ENCODE results near the gene NEIL1. TPM values are rescaled to one million over a fixed set of nuclear protein-coding genes. Genes with fewer than 3 reads are reported as not detected.

NEIL1 gene
- total and polyA plus RNA-seq, 10 of the 15 experiments (the other 5 are each of a cell fraction or from before 2014, with no cell fraction given), result 0.10 to 2.3 (median 0.66) TPM

DNA sequence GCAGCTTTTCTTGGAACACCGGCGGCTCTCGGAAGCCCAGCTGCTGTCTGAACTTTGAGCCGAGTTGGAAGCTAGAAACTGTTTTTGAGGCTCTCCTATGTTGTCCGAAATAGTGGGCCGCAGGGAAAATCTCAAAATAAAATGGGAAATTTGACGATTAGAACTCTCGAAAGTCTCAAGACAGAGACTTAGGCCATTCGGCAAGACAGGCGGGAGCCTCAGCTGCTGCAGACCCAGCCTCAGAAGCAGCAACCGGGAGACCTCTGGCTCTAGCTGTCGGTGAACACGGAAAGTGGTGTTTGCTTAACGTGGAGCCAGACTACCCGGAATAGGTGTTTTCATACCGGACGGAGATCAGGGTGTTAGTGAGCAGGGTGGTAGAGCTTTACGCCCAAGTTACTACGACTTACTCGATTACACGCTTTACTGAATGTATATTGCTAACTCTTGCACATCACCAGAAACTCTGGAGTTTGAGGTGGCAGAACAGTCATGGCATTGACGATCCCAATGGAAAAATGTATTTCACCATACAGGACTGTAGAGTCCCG lies 21.9 kb downstream of the NEIL1 start (continued):
- TF ChIP-seq, protein P1, sequence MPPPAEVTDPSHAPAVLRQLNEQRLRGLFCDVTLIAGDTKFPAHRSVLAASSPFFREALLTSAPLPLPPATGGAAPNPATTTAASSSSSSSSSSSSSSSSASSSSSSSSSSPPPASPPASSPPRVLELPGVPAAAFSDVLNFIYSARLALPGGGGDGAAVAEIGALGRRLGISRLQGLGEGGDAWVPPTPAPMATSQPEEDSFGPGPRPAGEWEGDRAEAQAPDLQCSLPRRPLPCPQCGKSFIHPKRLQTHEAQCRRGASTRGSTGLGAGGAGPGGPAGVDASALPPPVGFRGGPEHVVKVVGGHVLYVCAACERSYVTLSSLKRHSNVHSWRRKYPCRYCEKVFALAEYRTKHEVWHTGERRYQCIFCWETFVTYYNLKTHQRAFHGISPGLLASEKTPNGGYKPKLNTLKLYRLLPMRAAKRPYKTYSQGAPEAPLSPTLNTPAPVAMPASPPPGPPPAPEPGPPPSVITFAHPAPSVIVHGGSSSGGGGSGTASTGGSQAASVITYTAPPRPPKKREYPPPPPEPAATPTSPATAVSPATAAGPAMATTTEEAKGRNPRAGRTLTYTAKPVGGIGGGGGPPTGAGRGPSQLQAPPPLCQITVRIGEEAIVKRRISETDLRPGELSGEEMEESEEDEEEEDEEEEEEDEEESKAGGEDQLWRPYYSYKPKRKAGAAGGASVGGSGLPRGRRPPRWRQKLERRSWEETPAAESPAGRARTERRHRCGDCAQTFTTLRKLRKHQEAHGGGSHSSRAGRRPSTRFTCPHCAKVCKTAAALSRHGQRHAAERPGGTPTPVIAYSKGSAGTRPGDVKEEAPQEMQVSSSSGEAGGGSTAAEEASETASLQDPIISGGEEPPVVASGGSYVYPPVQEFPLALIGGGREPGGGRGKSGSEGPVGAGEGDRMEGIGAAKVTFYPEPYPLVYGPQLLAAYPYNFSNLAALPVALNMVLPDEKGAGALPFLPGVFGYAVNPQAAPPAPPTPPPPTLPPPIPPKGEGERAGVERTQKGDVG (CRISPR knock-in tag; IDR thresholded peaks at IDR 0.05), result no peak
- TF ChIP-seq, protein P2, sequence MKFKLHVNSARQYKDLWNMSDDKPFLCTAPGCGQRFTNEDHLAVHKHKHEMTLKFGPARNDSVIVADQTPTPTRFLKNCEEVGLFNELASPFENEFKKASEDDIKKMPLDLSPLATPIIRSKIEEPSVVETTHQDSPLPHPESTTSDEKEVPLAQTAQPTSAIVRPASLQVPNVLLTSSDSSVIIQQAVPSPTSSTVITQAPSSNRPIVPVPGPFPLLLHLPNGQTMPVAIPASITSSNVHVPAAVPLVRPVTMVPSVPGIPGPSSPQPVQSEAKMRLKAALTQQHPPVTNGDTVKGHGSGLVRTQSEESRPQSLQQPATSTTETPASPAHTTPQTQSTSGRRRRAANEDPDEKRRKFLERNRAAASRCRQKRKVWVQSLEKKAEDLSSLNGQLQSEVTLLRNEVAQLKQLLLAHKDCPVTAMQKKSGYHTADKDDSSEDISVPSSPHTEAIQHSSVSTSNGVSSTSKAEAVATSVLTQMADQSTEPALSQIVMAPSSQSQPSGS (IDR thresholded peaks at IDR 0.05; ENCODE audit: low read length), result peak; percentile 61; the same call in 1 of the 2 replicates
- TF ChIP-seq RCOR1 (conservative IDR thresholded peaks at IDR 0.05; ENCODE audit: low read depth, low read length) (peak; percentile 93; the same call in 1 of the 2 replicates), PML (IDR thresholded peaks at IDR 0.05; ENCODE audit: low read length) (0 out of 2 replicates have a peak, but pooled peaks have one; percentile 16), PAX5 (IDR thresholded peaks at IDR 0.05; ENCODE audit: borderline replicate concordance, low read depth, low read length) (no peak), CBX3 (IDR thresholded peaks at IDR 0.05; ENCODE audit: borderline replicate concordance, low read depth) (no peak), TCF3 (IDR thresholded peaks at IDR 0.05; ENCODE audit: borderline replicate concordance, insufficient read depth, low read depth, low read length) (0 out of 2 replicates have a peak, but pooled peaks have one; percentile 1), ZSCAN29 (IDR thresholded peaks at IDR 0.05) (no peak), TAF1 (IDR thresholded peaks at IDR 0.05; ENCODE audit: borderline replicate concordance, low read depth, low read length) (no peak), MYB (IDR thresholded peaks at IDR 0.05; ENCODE audit: borderline replicate concordance, low read depth, low read length) (no peak), NBN (IDR thresholded peaks at IDR 0.05) (no peak), ZNF217 (IDR thresholded peaks at IDR 0.05) (no peak), ESRRA (IDR thresholded peaks at IDR 0.05; ENCODE audit: low read length) (no peak), WRNIP1 (IDR thresholded peaks at IDR 0.05; ENCODE audit: borderline replicate concordance, low read depth, low read length) (0 out of 2 replicates have a peak, but pooled peaks have one; percentile 2), ZNF274 (IDR thresholded peaks at IDR 0.05; ENCODE audit: insufficient read depth, insufficient read length) (no peak), ZNF207 (IDR thresholded peaks at IDR 0.05; ENCODE audit: borderline replicate concordance) (0 out of 2 replicates have a peak, but pooled peaks have one; percentile 20), STAT3 (IDR thresholded peaks at IDR 0.05; ENCODE audit: low read depth, low read length) (0 out of 2 replicates have a peak, but pooled peaks have one; percentile 50)
- TF ChIP-seq, protein P3, sequence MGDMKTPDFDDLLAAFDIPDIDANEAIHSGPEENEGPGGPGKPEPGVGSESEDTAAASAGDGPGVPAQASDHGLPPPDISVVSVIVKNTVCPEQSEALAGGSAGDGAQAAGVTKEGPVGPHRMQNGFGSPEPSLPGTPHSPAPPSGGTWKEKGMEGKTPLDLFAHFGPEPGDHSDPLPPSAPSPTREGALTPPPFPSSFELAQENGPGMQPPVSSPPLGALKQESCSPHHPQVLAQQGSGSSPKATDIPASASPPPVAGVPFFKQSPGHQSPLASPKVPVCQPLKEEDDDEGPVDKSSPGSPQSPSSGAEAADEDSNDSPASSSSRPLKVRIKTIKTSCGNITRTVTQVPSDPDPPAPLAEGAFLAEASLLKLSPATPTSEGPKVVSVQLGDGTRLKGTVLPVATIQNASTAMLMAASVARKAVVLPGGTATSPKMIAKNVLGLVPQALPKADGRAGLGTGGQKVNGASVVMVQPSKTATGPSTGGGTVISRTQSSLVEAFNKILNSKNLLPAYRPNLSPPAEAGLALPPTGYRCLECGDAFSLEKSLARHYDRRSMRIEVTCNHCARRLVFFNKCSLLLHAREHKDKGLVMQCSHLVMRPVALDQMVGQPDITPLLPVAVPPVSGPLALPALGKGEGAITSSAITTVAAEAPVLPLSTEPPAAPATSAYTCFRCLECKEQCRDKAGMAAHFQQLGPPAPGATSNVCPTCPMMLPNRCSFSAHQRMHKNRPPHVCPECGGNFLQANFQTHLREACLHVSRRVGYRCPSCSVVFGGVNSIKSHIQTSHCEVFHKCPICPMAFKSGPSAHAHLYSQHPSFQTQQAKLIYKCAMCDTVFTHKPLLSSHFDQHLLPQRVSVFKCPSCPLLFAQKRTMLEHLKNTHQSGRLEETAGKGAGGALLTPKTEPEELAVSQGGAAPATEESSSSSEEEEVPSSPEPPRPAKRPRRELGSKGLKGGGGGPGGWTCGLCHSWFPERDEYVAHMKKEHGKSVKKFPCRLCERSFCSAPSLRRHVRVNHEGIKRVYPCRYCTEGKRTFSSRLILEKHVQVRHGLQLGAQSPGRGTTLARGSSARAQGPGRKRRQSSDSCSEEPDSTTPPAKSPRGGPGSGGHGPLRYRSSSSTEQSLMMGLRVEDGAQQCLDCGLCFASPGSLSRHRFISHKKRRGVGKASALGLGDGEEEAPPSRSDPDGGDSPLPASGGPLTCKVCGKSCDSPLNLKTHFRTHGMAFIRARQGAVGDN (IDR thresholded peaks at IDR 0.05), result no peak
- TF ChIP-seq, protein P4, sequence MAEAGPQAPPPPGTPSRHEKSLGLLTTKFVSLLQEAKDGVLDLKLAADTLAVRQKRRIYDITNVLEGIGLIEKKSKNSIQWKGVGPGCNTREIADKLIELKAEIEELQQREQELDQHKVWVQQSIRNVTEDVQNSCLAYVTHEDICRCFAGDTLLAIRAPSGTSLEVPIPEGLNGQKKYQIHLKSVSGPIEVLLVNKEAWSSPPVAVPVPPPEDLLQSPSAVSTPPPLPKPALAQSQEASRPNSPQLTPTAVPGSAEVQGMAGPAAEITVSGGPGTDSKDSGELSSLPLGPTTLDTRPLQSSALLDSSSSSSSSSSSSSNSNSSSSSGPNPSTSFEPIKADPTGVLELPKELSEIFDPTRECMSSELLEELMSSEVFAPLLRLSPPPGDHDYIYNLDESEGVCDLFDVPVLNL (IDR thresholded peaks at IDR 0.05; ENCODE audit: low read depth, low read length), result no peak
- TF ChIP-seq, protein P5, sequence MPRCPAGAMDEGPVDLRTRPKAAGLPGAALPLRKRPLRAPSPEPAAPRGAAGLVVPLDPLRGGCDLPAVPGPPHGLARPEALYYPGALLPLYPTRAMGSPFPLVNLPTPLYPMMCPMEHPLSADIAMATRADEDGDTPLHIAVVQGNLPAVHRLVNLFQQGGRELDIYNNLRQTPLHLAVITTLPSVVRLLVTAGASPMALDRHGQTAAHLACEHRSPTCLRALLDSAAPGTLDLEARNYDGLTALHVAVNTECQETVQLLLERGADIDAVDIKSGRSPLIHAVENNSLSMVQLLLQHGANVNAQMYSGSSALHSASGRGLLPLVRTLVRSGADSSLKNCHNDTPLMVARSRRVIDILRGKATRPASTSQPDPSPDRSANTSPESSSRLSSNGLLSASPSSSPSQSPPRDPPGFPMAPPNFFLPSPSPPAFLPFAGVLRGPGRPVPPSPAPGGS (IDR thresholded peaks at IDR 0.05; ENCODE audit: borderline replicate concordance, insufficient read depth, low read depth, low read length, poor library complexity, severe bottlenecking), result peak; percentile 57
